ENCODE measurements around the gene FRAS1.

FRAS1 gene

GRCh38 chr4:78566834-78567499 is 509.8 kb downstream of the FRAS1 start:
- H3K4me3 ChIP-seq (ENCODE audit: low read depth in 1 of 2, low read length in 1 of 2) = no peak overlapping the region
- H3K36me3 ChIP-seq = peaks cover 71% of the 10 kb centered on the region
- no peaks in the 10 kb centered on the region for H3K9me3 ChIP-seq
- peaks cover 23 to 38% of the 10 kb centered on the region in 2 experiments for H3K4me1 ChIP-seq (ENCODE audit: control insufficient read depth in 1 of 2, insufficient read depth in 1 of 2, low read depth in 1 of 2, low read length in 1 of 2)
- H3K27me3 ChIP-seq = no peaks in the 10 kb centered on the region
- H3K27ac ChIP-seq = peak overlapping the region; percentile 68
- TF ChIP-seq, protein P1, sequence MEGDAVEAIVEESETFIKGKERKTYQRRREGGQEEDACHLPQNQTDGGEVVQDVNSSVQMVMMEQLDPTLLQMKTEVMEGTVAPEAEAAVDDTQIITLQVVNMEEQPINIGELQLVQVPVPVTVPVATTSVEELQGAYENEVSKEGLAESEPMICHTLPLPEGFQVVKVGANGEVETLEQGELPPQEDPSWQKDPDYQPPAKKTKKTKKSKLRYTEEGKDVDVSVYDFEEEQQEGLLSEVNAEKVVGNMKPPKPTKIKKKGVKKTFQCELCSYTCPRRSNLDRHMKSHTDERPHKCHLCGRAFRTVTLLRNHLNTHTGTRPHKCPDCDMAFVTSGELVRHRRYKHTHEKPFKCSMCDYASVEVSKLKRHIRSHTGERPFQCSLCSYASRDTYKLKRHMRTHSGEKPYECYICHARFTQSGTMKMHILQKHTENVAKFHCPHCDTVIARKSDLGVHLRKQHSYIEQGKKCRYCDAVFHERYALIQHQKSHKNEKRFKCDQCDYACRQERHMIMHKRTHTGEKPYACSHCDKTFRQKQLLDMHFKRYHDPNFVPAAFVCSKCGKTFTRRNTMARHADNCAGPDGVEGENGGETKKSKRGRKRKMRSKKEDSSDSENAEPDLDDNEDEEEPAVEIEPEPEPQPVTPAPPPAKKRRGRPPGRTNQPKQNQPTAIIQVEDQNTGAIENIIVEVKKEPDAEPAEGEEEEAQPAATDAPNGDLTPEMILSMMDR (IDR thresholded peaks at IDR 0.05) = no peak

GRCh38 chr4:78567500-78568060 is 510.5 kb downstream of the FRAS1 start:
- H3K27ac ChIP-seq = peak overlapping the region; percentile 68
- H3K4me3 ChIP-seq (ENCODE audit: low read depth in 1 of 2, low read length in 1 of 2) = no peak overlapping the region
- TF ChIP-seq, protein P1 (IDR thresholded peaks at IDR 0.05) = no peak
- peaks cover 23 to 38% of the 10 kb centered on the region in 2 experiments for H3K4me1 ChIP-seq (ENCODE audit: control insufficient read depth in 1 of 2, insufficient read depth in 1 of 2, low read depth in 1 of 2, low read length in 1 of 2)
- no peaks in the 10 kb centered on the region for H3K27me3 ChIP-seq
- peaks cover 71% of the 10 kb centered on the region for H3K36me3 ChIP-seq
- no peaks in the 10 kb centered on the region for H3K9me3 ChIP-seq

DNA sequence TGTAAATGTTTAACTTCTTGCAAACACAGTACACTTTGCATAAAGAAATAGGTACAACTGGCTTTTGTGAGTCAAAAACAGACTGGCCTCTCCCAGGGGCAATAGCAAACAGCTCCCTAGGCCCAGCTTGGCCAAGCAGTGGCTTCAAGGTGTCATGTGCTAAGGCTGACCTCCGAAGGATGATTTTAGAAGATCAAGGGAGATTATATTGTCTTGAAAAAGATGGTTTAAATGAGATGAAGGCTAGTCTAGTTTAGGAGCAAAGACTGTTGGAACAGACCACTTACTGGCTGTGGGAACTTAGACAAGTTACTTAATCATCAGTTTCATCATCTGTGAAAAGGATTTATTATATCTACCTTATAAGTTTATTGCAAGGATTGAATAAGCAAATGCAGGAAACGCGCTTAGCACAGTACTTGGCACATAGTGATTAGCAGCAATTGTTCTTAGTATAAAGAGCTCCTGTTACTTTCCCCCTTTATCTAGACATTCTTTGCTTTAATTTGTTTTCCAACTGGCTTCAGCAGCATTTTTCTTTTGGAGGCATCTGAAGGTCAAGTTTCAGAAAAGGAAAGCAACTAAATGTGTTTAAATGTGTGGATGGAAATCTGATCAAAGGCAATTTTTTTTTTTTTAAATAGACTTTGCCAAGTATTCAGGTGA is 511.6 kb downstream of the FRAS1 start:
- no peaks in the 10 kb centered on the region for H3K9me3 ChIP-seq
- no peak overlapping the region for H3K4me3 ChIP-seq (ENCODE audit: low read depth in 1 of 2, low read length in 1 of 2)
- TF ChIP-seq, protein P1 (IDR thresholded peaks at IDR 0.05) = no peak
- H3K4me1 ChIP-seq (ENCODE audit: control insufficient read depth in 1 of 2, insufficient read depth in 1 of 2, low read depth in 1 of 2, low read length in 1 of 2) = peaks cover 23 to 31% of the 10 kb centered on the region in 2 experiments
- H3K27me3 ChIP-seq = no peaks in the 10 kb centered on the region
- peaks cover 72% of the 10 kb centered on the region for H3K36me3 ChIP-seq
- peak overlapping the region; percentile 68 for H3K27ac ChIP-seq

DNA sequence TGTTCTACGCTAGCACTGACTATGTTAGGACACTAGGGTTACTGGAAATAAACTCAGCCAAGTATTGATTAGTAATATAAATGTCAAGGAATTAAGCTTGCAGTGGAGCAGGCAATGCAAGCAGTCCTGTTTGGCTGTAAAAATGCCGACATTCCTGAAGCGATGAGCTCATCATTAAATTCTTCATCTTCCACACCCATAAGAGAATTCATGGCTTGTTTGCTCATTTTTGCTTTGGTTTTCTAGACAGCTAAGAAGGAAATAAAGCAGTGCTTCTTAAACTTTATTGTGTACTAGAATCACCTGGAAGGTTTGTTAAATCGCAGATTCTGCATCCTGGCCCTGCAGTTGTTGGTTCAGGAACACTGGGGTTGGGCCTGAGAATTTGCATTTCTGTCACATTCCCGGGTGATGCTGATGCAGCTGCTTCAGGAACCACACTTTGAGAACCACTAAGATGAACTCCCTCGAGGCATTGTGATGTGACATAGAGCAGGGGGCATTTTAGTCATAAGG is 512.2 kb downstream of the FRAS1 start:
- TF ChIP-seq, protein P1 (IDR thresholded peaks at IDR 0.05) = no peak
- peaks cover 72% of the 10 kb centered on the region for H3K36me3 ChIP-seq
- peak overlapping the region; percentile 68 for H3K27ac ChIP-seq

GRCh38 chr4:78570117-78570516 is 513.0 kb downstream of the FRAS1 start:
- no peaks in the 10 kb centered on the region for H3K27me3 ChIP-seq
- H3K4me3 ChIP-seq (ENCODE audit: low read depth in 1 of 2, low read length in 1 of 2) = no peak overlapping the region
- peaks cover 77% of the 10 kb centered on the region for H3K36me3 ChIP-seq
- no peaks in the 10 kb centered on the region for H3K9me3 ChIP-seq
- peaks cover 22 to 31% of the 10 kb centered on the region in 2 experiments for H3K4me1 ChIP-seq (ENCODE audit: control insufficient read depth in 1 of 2, insufficient read depth in 1 of 2, low read depth in 1 of 2, low read length in 1 of 2)
- peak overlapping the region; percentile 68 for H3K27ac ChIP-seq
- TF ChIP-seq, protein P1 (IDR thresholded peaks at IDR 0.05) = no peak

More for the DNA sequence above, 512.2 kb downstream of the FRAS1 start:
- Histone ChIP-seq H3K4me3 (ENCODE audit: low read depth in 1 of 2, low read length in 1 of 2) (no peak overlapping the region), H3K4me1 (ENCODE audit: control insufficient read depth in 1 of 2, insufficient read depth in 1 of 2, low read depth in 1 of 2, low read length in 1 of 2) (peaks cover 23 to 31% of the 10 kb centered on the region in 2 experiments), H3K9me3 (no peaks in the 10 kb centered on the region), H3K27me3 (no peaks in the 10 kb centered on the region)
